T-helper 2 cell treated with Interferon-gamma antibody and Interleukin-4, amounts not matched to agents 100 ng/mL and 5 ng/mL, for 36 hours (primary cell): ENCODE measurements around the gene RNF166. TPM values are rescaled to one million over a fixed set of nuclear protein-coding genes. Genes with fewer than 3 reads are reported as not detected.

Experiments used
- intact Hi-C: fragments of 100-400 bp; cut with micrococcal nuclease; formaldehyde crosslinking; loops from one replicate; pipeline ENCODE4 v1.15.1; 2023
- total RNA-seq: library from RNA; stranded (reverse); gene quantifications from 2 replicates; pipeline ENCODE4 v1.2.3, GENCODE V29; 2022

Gene RNF166
- total RNA-seq, 1 donor from 2014 or later: 120 TPM

DNA sequence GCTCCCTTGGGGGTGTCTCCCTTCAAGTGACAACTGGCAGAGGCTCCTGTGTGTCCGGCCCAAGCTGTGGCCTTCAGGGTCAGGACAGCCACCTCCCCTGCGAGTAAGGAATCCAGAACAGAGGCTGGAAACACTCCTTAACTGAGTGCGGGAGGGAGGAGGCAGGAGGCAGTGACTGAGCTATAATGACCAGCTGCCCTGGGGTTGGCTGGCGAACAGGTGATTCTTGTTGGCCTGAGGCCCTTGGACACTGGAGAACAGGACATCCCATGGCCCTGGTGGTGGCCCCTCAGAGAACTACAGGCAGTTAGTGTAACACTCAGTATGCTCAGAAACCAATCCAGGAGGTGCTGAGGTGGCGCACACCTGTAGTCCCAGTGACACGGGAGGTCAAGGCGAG lies 10.5 kb downstream of the RNF166 start:
- intact Hi-C loops: no loop called here

DNA sequence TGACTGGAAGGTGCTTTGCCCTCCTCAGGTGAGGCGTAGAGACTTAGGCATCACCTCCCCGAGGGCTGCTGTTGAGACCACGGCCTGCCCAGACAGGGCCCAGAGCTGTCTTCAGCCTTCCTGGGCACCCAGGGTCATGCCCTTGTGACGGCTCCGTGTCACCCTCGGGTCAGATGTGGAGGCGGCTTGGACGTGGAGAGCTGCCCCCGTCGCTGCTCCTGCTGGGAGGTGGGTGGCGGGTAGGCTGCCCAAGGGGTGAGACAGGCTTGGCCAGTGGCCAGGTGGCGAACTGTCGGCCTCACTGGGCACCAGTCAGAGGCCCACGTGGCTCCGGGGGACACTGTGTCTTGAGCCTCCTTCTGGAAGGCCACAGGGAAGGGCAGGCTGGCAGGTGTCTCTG lies 11.0 kb downstream of the RNF166 start:
- intact Hi-C loops: no loop called here

DNA sequence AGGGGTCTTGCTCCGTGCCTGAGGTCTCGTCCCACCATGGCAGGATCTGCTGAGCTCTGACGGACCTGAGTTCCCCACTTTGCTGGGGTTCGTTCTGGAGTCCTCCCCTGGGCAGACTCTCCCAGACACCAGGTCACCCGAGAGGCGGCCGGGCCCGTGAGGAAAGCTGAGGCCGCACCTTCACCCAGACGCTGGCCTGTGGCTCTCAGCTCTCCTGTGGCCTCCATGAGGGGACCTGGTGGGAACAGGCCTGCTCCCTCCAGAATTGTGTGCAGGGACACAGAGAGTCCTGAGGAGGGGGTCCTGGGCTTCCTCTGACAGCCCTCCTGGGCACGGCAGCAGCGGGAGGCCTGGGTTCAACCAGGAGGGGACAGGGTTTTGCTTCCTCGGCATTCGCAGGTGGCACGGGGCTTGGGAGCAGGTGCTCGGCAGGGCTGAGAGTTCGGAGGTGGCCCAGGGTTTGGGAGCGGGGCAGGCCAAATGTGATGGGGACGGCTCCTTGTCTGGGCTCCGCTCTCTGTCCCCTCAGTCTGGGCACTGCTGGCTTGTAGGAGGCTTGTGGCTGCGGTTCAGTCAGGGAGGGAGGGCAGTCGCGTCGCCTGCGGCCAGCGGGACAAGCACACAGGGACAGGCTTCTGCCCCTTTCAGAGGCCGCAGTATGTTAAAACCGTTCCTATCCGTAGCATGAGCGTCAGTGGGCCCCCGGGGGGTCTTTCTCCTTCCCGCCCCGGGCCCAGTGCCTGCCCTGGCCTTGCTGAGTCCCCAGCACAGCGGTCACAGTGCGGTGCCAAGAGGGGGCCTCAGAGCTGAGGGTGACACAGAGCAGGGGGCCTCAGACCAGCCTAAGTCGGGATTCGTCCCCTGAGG lies 11.8 kb downstream of the RNF166 start:
- intact Hi-C loops: no loop called here

DNA sequence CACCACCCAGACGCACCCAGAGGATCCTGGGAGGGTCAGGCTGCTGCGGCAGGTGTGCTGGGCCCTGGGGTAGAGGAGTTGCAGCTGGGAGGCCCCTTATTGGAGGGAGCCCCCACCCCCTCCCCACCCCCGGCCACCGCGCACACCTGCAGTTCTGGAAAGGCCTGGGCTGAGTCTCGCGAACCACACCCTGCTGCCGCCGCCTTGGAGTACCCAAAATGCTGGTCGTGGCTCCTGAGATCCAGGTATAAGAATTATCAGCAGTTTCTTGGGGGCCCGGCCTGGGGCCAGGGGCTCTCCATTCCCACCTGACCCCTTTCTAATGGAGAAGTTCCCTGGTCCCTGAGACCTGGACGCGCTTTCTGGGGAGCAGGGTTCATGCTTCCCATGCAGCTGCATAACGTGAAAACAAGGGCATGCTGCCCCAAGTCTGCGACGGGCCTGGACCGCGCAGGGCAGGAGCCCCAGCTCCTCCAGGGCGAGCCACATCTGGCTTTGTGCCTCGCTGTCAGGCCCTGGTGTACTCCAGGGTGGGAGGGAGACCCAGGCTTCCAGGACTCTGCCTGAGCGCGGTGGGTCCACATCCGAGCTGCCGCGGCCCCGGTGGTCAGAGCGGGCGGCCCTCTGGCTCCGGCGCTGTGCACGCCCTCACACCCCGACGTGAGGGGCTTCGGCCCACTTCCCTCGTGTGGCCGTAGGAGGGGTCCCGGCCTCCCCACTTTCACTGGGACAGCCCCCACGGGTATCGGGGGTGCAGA lies 12.6 kb downstream of the RNF166 start:
- intact Hi-C loops: no loop called here

DNA sequence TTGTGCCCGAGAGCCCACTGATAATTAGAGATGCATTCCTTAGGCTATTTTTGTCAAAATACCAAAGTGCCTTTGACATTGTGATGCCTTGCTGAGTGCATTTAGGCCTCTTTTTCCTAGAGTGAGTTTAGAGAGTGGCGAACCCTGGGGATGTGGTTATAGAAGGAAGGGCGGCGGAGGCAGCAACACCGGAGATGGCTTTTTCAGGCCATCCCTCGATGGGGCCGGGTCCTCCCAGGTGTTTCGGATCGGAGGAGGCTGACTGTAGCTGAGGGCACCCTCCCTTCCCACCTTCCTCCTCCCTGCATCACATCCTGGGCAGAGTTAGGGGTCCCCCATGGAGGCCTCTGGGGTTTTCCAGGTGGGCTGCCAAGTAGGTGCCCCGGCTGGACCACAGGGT lies 13.3 kb downstream of the RNF166 start:
- intact Hi-C loops: no loop called here

DNA sequence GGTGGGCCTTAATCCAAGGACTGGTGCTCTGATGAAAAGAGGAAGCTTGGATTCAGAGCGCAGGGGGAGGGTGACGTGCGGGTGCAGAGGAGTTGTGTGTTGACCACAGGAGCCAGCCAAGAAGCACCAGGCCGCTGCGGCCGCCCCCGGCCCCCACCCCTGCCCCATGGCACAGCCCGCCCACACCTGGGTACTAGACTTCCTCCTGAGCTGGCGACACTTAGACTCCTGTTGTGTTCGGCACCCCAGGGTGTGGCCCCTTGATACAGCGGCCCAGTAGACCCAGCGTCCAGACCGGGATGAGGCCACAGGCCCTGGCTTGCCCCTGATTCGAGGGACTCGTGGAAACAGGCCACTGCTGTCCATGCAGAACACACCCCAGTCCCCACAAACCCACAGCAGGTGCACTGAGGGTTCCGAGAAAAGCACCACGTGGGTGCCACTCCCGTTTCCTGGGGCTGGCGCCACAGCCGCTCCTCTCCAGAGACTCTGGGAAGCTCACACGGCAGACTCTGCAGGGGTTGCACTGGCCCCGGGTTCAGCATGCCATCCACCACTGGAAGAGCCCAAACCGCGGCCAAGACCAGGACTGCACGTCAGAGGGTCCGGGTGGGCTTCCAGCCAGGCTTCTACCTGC lies 14.2 kb downstream of the RNF166 start:
- intact Hi-C loops: no loop called here

DNA sequence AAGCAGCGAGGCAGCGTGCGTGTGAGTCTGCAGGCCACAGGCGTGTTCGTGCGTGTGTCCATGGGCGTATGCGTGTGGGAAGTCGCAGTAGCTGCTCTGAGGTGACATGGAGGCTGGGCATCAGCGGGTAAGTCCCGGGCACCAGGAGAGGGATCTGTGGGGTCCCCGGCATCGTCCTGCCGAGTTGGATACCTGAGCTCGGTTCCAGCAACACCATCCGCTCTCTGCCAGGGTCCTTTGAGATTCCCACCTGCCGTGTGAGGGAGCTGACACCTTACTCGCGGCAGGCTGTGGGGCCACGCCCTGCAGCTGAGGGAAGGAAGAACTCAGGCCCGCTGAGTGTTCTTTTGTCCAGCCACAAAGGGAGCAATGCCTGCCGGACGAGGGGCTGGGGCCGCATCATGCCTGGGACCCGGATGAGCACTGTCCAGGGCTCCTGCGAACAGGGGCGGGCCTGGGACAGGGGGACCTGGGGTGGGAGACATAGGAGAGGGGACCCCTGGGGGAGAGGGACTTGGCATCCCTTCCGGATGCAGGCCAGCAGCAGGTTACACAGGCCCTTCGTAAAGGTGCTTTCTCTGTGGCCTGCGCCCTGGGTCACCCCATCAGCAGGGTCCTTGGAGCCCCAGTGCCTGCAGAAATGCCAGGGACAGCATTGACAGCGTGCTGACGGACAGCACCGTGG lies 14.9 kb downstream of the RNF166 start:
- intact Hi-C loops: no loop called here

DNA sequence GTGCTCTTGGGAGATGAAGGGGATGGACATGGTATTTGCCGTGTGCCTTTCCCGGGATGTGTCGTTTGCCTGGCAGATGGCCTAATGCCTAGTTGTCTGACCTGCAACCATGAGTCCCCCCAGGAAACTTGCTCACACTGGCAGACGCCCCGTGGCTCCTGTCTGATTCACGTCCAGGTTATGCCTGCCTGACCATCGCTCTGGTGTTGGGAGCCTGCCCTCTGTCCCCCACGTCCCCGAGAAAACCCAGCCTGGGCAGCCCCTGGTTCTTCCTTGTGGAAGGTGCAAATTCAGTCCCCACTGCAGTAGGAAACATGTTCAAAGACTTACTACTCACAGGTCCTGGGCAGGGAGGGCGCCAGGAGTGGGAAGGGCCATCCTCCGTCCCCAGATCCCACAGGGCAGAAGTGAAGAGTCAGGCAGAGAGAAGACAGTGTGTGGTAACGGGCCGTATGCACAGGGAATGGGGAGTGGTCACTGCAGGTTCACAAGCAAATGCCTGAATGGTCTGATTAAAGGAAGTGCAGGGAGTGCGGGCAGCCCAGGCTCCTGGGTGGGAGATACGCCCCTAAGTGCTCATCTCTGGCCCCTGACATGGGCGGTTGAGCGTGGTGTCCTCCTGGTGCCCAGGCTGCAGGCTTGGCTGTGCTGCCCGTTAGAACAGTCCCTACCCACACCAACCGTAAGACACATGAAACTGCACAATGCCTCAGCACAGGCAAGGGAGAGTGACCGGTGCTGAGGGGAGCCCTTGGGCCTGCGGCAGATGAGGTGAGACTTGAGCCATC lies 15.7 kb downstream of the RNF166 start:
- intact Hi-C loops: no loop called here

DNA sequence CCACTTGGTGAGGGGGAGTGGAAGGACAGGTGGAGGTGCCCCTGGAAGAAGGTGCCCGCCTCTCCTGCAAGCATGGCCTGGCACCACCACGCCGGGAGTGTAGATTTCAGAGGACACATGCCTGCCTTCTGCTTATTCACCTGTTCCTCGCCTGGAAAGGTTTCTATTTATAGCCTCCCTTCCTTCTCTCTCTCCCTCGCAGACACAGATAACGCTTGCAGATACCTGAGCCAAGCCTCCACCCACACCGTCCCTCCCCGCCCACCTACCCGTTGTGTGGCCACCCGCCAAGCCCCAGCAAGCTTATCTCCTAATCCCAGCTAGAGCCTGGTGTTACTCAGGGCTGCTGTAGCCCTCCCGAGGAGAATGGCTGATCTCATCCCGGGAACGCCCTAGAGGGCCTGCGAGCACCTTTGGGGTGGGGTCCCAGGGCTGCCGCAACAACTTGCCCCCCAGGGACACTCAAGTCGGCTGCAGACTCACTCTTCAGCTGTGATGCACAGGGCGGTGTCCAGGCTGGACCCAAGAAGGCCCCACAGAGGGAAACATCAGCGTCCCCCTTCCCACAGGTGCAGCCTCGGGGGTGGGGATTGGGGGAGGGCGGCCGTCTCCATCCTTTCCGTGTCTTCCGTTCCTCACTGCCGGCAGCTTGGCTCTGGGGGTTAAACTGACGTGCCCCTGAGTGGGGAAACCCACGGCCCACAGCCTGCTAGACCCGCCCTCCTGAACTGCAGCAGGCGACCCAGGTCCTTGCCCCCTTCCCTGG lies 18.0 kb downstream of the RNF166 start:
- intact Hi-C loops: no loop called here

DNA sequence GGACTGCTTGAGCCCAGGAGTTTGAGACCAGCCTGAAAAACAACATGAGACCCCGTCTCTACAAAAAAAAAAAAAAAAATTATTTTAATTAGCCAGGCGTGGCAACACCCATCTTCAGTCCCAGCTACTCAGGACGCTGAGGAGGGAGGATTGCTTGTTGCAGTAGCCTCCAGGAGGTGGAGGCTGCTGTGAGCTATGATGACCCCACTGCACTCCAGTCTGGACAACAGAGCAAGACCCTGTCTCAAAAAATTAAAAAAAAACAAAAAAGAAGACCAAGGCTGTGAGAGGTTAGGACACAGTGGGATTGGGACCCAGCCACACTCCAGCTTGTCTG lies 18.6 kb downstream of the RNF166 start:
- intact Hi-C loops: loop anchor here (2.0 kb wide), 1 partner anchor 13 kb away; no protein-coding TSS in a partner anchor

DNA sequence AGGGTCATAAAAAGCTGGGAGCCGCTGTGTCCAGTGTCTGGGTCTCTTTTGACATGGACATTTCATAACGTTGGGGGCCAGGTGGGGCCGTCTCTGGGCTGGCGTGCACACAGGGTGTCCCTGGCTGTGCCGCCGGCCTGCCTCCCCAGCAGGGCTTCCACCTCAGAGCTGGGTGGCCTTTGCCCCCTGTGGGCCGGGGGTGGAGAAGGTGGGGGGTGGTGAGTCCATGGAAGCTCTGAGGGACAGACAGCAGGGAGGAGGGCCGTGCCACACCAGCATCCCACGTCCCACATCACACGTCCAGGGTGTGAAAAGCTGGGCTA lies 19.0 kb downstream of the RNF166 start:
- intact Hi-C loops: loop anchor here (2.0 kb wide), 1 partner anchor 14 kb away; no protein-coding TSS in a partner anchor

DNA sequence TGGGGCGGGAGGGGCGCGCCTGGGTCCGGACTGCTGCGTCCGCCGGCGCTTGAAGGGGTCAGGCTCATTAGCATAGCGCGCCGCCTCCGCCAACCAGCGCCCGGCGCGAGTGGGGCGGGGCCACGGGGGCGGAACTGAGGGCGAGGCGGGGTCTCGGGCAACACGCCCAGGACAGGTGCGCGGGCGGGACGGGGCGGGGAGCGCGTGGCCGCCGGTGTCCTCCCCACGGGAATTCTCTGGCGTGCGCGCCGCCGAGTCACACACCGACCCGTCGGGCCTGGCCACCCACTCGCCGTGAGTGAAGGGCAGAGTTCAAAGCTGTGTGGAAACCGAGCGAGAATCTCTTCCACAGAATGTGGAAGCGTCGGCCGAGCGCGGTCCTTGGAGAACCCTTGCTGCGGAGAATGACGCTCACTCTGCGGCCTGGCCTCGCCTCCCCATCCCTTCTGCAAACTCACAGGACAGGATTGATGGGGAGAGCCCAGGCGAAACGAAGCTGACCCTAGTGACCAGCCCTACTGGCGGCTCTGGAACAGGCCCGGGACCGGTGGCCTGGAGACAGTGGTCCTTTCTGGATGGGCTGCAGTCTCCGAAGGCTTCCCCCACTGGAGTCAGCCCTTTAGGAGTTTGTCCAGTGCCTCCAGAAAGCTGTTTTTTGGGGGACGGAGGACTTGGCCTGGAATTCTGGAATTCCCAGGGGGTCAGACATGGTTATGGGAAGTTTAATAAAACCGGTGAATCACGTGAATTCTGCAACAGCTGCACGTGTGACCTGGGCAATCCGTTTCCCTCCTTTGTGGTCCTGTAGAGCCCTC lies 19.6 kb downstream of the RNF166 start, which contains the start of gene SNAI3:
Gene SNAI3 (minus strand): TSS at position 69 of the 815 bp plus-strand sequence. CDS start 101 bp downstream, outside the sequence.
- intact Hi-C loops: loop anchor here (1.0 to 2.0 kb wide), 3 partner anchors 14 to 35 kb away; partner anchors contain the start of genes CYBA and MVD

DNA sequence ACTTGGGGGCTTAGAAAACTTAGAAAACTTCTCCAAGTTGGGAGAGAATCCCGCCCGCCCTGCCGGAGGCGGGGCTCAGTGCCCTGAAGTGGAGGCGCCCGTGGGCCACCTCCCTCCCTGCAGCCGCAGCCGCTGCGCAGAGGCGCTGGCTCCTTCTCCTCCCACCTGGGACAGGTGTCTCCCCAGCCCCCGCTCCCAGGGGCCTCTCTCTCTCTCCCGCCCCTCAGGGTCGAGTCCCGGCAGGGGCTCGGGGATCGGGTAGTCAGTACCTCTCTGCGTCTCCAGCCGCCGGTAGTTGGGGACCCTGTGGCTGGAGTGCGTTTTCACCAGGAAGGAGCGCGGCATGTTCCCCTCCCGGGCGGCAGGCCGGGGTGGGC lies 20.2 kb downstream of the RNF166 start:
- intact Hi-C loops: loop anchor here (1.0 to 2.0 kb wide), 3 partner anchors 15 to 35 kb away; partner anchors contain the start of genes CYBA and MVD

DNA sequence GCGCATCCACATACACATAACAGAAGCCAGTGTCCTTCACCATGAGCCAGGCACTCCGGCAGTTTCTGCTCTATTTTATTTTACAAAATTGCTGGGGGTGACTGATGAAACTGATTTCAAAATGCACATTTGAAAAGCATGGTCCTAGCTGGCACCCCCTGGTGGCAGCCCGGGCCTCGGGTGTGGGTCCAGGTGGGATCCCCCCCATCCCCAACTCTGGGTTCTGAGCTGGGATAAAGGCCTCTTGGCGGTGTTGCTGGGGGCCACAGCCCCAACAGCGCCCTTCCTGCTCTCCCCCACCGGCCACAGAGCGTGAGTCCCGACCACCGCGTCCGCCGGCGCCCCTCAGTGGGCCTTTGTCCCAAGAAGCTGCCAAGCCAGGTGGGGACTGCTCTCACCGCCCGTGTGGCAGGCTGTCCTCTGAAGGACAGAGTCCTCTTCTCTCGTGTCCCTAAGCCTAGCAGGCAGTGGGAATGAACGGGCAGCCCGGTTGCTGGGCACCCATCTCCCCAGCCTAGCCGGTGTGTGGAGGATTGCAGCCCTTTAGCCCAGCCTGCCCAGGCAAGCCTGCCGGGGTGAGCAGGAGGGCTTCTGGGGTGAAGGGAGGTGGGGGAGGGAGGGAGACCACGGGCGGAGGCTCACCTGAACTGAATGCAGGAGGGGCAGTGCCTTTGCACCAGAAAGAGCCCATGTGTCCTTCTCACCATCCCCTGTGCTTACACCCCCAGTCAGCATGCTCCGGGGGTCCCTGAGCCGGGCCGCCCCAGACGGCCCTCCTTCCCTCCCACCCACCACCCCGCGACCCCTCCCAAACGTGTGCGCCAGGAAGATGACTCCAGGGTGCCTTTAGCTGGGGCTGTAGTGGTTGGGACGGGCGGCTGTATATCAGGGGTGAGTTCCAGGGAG lies 20.8 kb downstream of the RNF166 start:
- intact Hi-C loops: loop anchor here (1.0 to 2.0 kb wide), 3 partner anchors 15 to 34 kb away; partner anchors contain the start of genes CYBA and MVD

DNA sequence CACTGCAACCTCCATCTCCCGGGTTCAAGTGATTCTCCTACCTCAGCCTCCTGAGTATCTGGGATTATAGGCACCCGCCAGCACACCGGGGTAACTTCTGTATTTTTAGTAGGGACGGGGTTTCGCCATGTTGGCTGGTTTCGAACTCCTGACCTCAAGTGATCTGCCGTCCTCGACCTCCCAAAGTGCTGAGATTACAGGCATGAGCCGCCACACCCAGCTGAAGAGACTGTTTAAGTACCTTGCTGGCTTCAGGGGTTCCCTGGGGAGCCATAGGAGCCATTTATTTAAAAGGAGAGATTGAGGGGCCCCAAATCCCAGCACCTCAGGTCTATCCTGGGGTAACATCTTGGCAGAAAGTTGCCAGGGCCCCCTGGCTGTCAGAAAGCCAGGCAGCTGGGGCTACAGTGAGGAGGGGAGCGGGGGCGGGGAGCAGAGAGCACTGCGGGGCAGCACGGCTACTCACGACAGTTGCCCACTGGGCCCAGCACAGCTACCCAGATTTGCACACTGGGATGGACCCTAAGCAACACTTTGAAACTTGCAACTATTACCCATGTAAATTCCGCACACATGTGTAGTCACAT lies 21.5 kb downstream of the RNF166 start:
- intact Hi-C loops: no loop called here

DNA sequence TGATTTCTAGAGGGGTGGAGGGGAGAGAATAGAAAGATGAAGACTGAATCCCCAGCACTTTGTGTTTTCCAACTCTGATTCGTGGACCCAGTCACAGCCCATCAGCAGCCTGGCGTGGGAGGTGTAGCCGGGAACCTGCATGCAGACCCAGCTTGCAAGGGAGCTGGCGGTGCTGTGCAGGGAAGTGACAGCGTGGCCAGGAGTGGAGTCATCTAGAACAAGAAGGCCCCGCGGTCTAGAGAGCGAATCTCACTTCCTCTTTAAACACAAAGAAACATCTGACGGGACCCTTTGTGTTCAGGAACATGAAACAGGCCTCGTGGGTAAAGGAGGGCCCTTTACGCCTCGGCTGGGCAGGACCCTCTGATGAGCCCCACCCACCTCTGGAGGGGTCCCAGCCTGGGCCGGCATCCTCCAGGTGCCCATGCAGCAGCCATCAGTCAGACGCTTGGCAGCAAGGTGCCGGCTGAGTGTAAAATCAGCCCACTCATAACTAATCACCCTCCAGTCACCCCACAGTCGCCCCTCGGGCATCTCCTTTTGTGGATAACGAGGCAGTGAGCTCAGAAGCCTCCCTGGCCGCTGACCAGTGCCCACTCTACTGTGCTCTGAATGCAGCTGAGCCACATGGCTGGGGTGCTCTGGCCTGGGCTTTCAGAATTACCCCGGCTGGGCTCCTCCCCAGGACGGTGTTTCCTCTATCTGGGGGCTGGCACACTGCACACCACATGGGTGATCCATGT lies 24.3 kb downstream of the RNF166 start:
- intact Hi-C loops: no loop called here
